GM19023 (cell line): ENCODE data around the gene GH1.
A peak's percentile ranks its signal among the peaks of the same experiment; 100 is the strongest.

Experiments
- ATAC-seq: cut with Tn5 transposase; IDR thresholded peaks from one replicate; pipeline ENCODE4 v1.9.1; 2021; ENCODE audit warnings: mild to moderate bottlenecking, moderate library complexity; ENCODE audit not compliant: unreplicated experiment

The GH1 gene

GRCh38 chr17:63945784-63946439 lies 27.3 kb upstream of the GH1 start:
- ATAC-seq, result no peak

- ATAC-seq, result no peak
Observed at GRCh38 chr17:63944736-63945499, 26.3 kb upstream of the GH1 start.

- ATAC-seq, result no peak
Observed at GRCh38 chr17:63943745-63944144, 25.1 kb upstream of the GH1 start.

- no peak for ATAC-seq
Observed at GRCh38 chr17:63942309-63942985, 23.8 kb upstream of the GH1 start.

- no peak for ATAC-seq
Observed at GRCh38 chr17:63941751-63942150, 23.1 kb upstream of the GH1 start.

GRCh38 chr17:63941162-63941561 lies 22.5 kb upstream of the GH1 start:
- no peak for ATAC-seq

- no peak for ATAC-seq
Observed at GRCh38 chr17:63940584-63940983, 21.9 kb upstream of the GH1 start.

- ATAC-seq, result no peak
Observed at GRCh38 chr17:63939884-63940283, 21.2 kb upstream of the GH1 start.

- ATAC-seq, result no peak
Observed at GRCh38 chr17:63939401-63939800, 20.8 kb upstream of the GH1 start.

- ATAC-seq, result no peak
Observed at GRCh38 chr17:63937920-63938319, 19.3 kb upstream of the GH1 start.

GRCh38 chr17:63937319-63937718 lies 18.7 kb upstream of the GH1 start:
- ATAC-seq, result no peak

GRCh38 chr17:63934183-63935112 lies 15.8 kb upstream of the GH1 start:
- no peak for ATAC-seq

- ATAC-seq, result no peak
Observed at GRCh38 chr17:63933598-63933997, 15.0 kb upstream of the GH1 start.

- peak; percentile 2 for ATAC-seq
Observed at GRCh38 chr17:63932721-63933120, 14.1 kb upstream of the GH1 start.

GRCh38 chr17:63931981-63932561 lies 13.4 kb upstream of the GH1 start, which contains the start of gene CD79B:
Gene CD79B, minus strand, starts transcription at chr17:63932331. Its CDS starts 70 bp downstream, at chr17:63932261.
- ATAC-seq, result peak; percentile 85

GRCh38 chr17:63930951-63931575 lies 12.4 kb upstream of the GH1 start:
- no peak for ATAC-seq

GRCh38 chr17:63929860-63930766 lies 11.5 kb upstream of the GH1 start:
- ATAC-seq, result no peak

GRCh38 chr17:63928966-63929695 lies 10.5 kb upstream of the GH1 start:
- ATAC-seq, result no peak
